Cardiac septum (tissue), 1 donor: ENCODE data around the gene ZNF385B. TPM values are rescaled to one million over a fixed set of nuclear protein-coding genes. Genes with fewer than 3 reads are reported as not detected.

Experiments
- DNase-seq: peaks from one replicate; pipeline ENCODE4 v3.0.0-alpha.2; 2020; ENCODE audit warnings: low spot score
- intact Hi-C: fragments of 100-400 bp; cut with DNase I; formaldehyde crosslinking; loops from one replicate; pipeline ENCODE4 v1.14.0; 2022
- total RNA-seq: library from RNA; stranded (reverse); fragmentation: NEBNext Ultra II Directional; extraction: Animal tissue kit (Norgen Biotek cat#: 25700); gene quantifications from one replicate; pipeline ENCODE4 v1.2.1, GENCODE V29; 2021
- donor health status: DM: no; HTN: no; CAD: no.

ZNF385B gene
- total RNA-seq, 1 donor from 2014 or later = 6.7 TPM

GRCh38 chr2:179545024-179545423 lies 316.4 kb downstream of the ZNF385B start:
- DNase-seq = no peak
- intact Hi-C loops = loop anchor here (2.0 kb wide), 1 partner anchor 14 kb away; no protein-coding TSS in a partner anchor

GRCh38 chr2:179543361-179543901 lies 318.0 kb downstream of the ZNF385B start:
- no peak for DNase-seq
- intact Hi-C loops = no loop called here

GRCh38 chr2:179541586-179541985 lies 319.8 kb downstream of the ZNF385B start:
- DNase-seq = no peak
- intact Hi-C loops = no loop called here

- intact Hi-C loops = no loop called here
- no peak for DNase-seq
These were observed 322.3 kb downstream of the ZNF385B start for GRCh38 chr2:179539124-179539511.

GRCh38 chr2:179538406-179539123 lies 322.8 kb downstream of the ZNF385B start:
- DNase-seq = no peak
- intact Hi-C loops = no loop called here

- DNase-seq = no peak
- intact Hi-C loops = no loop called here
These were observed 325.2 kb downstream of the ZNF385B start for GRCh38 chr2:179536185-179536584.

GRCh38 chr2:179533875-179534274 lies 327.5 kb downstream of the ZNF385B start:
- intact Hi-C loops = no loop called here
- no peak for DNase-seq

GRCh38 chr2:179532863-179533278 lies 328.5 kb downstream of the ZNF385B start:
- no peak for DNase-seq
- intact Hi-C loops = no loop called here

GRCh38 chr2:179528576-179529069 lies 332.8 kb downstream of the ZNF385B start:
- intact Hi-C loops = no loop called here
- no peak for DNase-seq

- intact Hi-C loops = no loop called here
- DNase-seq = no peak
These were observed 336.1 kb downstream of the ZNF385B start for GRCh38 chr2:179525340-179525739.

GRCh38 chr2:179524809-179525339 lies 336.5 kb downstream of the ZNF385B start:
- intact Hi-C loops = no loop called here
- no peak for DNase-seq

- no peak for DNase-seq
- intact Hi-C loops = no loop called here
These were observed 339.5 kb downstream of the ZNF385B start for GRCh38 chr2:179521944-179522343.

GRCh38 chr2:179518830-179519229 lies 342.6 kb downstream of the ZNF385B start:
- intact Hi-C loops = no loop called here
- DNase-seq = no peak

- intact Hi-C loops = no loop called here
- DNase-seq = no peak
These were observed 348.2 kb downstream of the ZNF385B start for GRCh38 chr2:179513181-179513580.

GRCh38 chr2:179512281-179513035 lies 349.0 kb downstream of the ZNF385B start:
- no peak for DNase-seq
- intact Hi-C loops = no loop called here

- intact Hi-C loops = no loop called here
- DNase-seq = no peak
These were observed 350.2 kb downstream of the ZNF385B start for GRCh38 chr2:179511105-179511789.

GRCh38 chr2:179495315-179495714 lies 366.1 kb downstream of the ZNF385B start:
- intact Hi-C loops = no loop called here
- DNase-seq = no peak

GRCh38 chr2:179488563-179488962 lies 372.8 kb downstream of the ZNF385B start:
- DNase-seq = no peak
- intact Hi-C loops = no loop called here

- intact Hi-C loops = no loop called here
- DNase-seq = no peak
These were observed 374.2 kb downstream of the ZNF385B start for GRCh38 chr2:179487010-179487731.
